ENCODE data around the gene YDJC. TPM values are rescaled to one million over a fixed set of nuclear protein-coding genes. Genes with fewer than 3 reads are reported as not detected.

Gene YDJC
- total and polyA plus RNA-seq, 2 of the 8 experiments (the other 6 are each of a cell fraction or from before 2014, with no cell fraction given) = 36.7 to 45.2 TPM

DNA sequence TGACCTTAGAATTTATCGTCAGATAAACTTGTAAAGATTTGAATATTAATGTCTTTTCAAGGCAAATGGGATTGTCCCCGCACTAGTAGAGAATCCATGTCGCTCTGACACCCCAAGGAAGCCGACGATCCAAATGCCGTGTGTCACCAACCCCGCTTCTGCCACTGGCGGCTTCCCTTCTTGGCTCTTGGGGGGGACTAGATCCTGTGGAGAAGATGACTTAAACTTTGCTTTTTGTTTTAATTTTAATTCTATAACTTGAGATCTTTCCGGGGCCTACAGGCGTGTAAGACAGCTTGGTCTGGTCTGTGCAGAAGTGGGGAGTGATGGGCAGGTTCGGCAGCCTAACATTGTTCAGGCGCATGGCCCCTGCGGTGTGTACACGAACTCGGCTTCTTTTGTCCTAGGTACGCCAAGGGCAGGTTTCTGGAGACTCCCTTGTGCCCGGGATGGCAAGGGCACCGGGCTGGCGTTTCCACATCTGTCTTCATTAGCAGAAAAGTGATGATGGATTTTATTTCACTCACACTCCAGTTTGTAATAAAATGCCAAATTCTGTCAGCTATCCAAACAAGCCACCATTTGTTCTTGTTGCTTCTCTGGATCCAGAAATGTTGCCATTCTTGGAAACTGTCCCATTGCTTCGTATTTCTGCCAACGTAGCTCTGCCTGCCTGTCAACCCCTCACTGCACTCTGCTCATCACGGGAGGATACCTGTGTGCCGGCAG is 6.7 kb downstream of the YDJC start (continued):
- no peak for TF ChIP-seq USF2 (IDR thresholded peaks at IDR 0.05; ENCODE audit: low read length)
- no peak for TF ChIP-seq JUND (IDR thresholded peaks at IDR 0.05; ENCODE audit: low read length)
- TF ChIP-seq KDM1A (IDR thresholded peaks at IDR 0.05; ENCODE audit: borderline replicate concordance, low read length) = no peak
- no peak for TF ChIP-seq MAX (IDR thresholded peaks at IDR 0.05)
- no peak for TF ChIP-seq HDAC6 (IDR thresholded peaks at IDR 0.05; ENCODE audit: low read depth, low read length)
- TF ChIP-seq KDM4A (IDR thresholded peaks at IDR 0.05; ENCODE audit: low read depth, low read length, severe bottlenecking) = no peak
- TF ChIP-seq KDM5A (IDR thresholded peaks at IDR 0.05; ENCODE audit: low read length) = no peak
- TF ChIP-seq RNF2 (IDR thresholded peaks at IDR 0.05; ENCODE audit: borderline replicate concordance, low read depth, low read length, missing control alignments, poor library complexity, severe bottlenecking) = no peak
- no peak for TF ChIP-seq RBBP5 (IDR thresholded peaks at IDR 0.05; ENCODE audit: borderline replicate concordance, low read depth, low read length)

Data from H1 (cell line).